Activated CD4-positive, alpha-beta T cell treated with anti-CD3 and anti-CD28 coated beads, Interleukin-2, Interleukin-6, amounts not matched to agents 100 ng/mL and 50 ng/mL, durations not matched to agents 16 hours and 8 hours (primary cell): ENCODE data around the gene DDX24.
A peak's percentile ranks its signal among the peaks of the same experiment; 100 is the strongest.

Experiments used
- DNase-seq: peaks from one replicate; pipeline ENCODE4 v3.0.0-alpha.2; 2020

Gene DDX24

DNA sequence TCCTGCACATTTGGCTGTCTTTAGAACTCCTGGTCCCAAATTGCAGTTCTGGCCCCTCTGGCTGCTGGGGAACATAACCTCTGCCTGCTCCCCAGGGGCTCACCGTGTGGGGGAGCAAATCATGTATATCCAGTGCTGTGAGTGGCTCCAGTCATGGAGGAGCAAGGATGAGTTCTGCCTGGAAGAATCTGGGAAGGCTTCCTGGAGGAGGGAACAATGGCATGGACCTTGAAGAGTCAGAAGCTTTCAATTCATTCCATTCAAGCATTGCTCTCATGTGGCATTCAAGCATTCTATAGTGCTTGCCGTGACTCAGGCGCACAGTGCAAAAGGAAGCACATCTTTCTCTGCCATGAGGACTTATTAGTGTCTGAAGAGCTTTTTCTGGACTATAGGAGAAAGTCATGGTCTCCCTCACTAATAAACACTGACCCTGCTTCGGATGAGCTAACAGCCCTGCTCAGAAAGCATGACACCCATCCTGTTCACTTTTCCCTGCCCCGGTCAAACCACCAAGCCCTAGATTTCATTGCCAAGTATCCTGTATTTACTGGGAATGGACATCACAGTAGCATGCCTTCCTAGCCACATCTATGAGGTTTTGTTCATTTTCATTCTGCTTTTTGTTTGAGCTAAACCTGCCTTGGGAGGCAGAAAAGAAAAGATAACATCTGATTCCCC lies 33.0 kb upstream of the DDX24 start:
- DNase-seq = no peak

GRCh38 chr14:94113490-94113889 lies 32.5 kb upstream of the DDX24 start:
- DNase-seq = no peak

- no peak for DNase-seq
Measured at GRCh38 chr14:94113073-94113472, 32.1 kb upstream of the DDX24 start.

- no peak for DNase-seq
Measured at GRCh38 chr14:94112513-94113063, 31.6 kb upstream of the DDX24 start.

- DNase-seq = no peak
Measured at GRCh38 chr14:94111276-94112095, 30.5 kb upstream of the DDX24 start.

GRCh38 chr14:94110552-94111181 lies 29.7 kb upstream of the DDX24 start, which contains the start of gene IFI27:
IFI27 (plus strand) TSS chr14:94110736.
- DNase-seq = no peak

DNA sequence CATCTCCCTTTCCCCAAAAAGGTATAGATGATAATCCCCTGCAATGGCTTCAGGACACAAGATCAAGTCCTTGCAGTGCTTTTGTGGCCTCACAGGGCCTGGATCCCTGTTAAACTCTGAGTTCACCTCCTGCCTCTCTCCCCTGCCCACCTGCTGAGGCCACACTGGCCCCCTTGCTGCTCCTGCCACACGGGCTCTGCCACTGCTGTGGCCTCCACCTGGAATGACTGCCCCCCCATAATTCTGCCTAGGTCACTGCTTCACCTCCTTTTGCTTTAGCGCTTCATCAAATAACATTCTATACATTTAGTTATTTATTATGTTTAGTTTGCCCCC lies 28.9 kb upstream of the DDX24 start:
- no peak for DNase-seq

GRCh38 chr14:94104731-94105130 lies 23.7 kb upstream of the DDX24 start:
- DNase-seq = no peak

GRCh38 chr14:94103554-94104150 lies 22.6 kb upstream of the DDX24 start:
- no peak for DNase-seq

GRCh38 chr14:94102768-94103482 lies 21.9 kb upstream of the DDX24 start:
- no peak for DNase-seq

- DNase-seq = no peak
Measured at GRCh38 chr14:94101748-94102147, 20.7 kb upstream of the DDX24 start.

DNA sequence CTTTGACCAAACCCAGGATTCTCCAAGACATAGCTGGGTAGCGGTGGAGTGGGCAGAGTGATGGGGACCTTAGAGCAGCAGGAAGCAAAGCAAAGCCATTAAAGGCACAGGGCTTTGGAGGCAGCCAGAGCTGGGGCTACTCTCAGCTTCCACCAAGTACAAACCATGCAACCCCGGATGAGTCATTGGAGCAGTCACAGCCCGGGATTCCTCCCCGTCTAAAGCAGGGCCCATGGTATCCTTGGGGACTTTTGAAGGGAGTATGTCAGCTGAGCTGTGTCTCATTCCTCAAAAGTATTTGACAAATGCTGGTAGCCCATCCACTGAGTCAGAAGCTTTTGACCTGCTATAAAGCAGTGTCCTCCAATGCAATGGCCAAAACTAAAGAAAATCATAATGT lies 19.8 kb upstream of the DDX24 start:
- no peak for DNase-seq

GRCh38 chr14:94099006-94099405 lies 18.0 kb upstream of the DDX24 start:
- DNase-seq = no peak

DNA sequence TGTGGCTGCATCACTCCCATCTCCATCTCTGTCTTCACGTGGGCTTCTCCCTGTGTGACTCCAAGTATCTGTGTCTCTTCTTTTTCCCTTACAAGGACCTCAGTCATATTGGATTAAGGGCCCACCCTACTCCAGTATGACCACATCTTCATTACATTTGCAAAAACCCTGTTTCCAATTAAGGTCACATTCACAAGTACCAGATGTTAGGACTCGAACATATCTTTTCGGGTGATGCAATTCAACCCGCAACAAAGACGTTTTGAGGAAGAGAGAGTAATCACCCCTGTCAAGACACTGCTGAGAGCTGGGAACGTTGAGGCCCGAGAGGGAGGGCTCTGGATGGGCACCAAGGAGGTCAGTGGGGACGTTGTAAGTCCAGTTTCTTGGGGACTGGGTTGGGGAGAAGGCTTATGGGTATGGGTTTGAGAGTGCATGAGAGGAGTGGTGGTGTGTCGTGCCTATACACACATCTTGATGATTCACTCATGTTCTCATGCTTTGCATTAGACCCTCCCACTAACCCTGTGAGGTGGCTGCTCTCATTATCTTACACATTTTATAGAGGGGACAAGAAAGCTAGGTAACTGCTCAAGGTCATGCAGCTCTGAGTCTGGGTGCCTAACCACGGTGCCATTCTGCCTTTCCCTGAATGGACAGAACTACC lies 17.5 kb upstream of the DDX24 start:
- no peak for DNase-seq

DNA sequence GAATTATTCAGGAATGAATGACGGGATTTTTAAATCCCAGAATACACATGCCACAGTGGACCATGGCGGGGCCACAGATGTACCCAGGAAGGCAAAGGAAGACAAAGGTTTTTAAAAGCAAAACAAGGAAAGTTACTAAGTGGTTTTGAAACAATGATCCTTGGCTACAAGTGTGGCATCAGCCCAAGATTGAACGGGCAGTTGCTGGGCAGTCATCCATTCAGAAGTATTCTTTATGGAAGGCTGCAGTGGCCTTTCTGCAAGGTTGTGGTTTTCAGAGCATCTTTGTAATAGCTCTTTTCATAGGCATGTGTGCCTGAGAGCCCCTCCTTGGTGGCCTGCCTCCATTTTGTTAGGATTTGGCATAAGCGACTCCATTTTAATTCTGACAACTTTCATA lies 16.1 kb upstream of the DDX24 start:
- DNase-seq = no peak

GRCh38 chr14:94093418-94093817 lies 12.4 kb upstream of the DDX24 start:
- no peak for DNase-seq

DNA sequence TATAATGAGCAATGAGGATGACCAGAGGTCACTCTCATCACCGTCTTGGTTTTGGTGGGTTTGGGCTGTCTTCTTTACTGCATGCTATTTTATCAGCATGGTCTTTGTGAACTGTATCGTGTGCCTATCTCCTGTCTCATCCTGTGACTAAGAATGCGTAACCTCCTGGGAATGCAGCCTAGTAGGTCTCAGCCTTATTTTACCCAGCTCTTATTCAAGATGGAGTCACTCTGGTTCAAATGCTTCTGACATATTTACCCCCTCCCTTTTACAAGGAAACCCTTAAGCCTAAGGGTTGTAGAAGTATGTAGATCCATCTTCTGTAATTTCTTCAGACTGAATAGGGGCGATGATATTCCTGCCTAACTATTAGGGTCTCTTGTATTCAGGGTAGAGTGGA lies 8.5 kb upstream of the DDX24 start:
- no peak for DNase-seq

- DNase-seq = no peak
Measured at GRCh38 chr14:94088516-94088915, 7.5 kb upstream of the DDX24 start.

DNA sequence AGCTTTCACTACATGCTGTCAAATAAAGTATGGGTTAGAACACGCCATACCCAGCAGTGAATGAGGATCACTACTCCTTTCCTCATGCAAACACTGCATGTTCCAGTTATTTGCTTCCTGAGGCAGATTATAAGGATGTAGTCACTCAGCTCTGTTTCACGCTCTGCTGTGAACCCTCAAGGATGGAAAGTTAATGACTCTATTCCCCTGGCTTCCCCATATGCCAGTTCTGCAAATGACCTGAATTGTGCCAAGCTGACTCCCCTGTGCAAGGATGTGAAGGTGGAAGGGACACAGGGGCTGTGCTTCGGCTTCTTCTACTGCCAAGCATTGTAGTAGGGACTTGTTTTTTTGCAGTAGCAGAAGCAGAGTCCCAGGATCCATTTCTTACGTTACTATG lies 6.9 kb upstream of the DDX24 start:
- no peak for DNase-seq

DNA sequence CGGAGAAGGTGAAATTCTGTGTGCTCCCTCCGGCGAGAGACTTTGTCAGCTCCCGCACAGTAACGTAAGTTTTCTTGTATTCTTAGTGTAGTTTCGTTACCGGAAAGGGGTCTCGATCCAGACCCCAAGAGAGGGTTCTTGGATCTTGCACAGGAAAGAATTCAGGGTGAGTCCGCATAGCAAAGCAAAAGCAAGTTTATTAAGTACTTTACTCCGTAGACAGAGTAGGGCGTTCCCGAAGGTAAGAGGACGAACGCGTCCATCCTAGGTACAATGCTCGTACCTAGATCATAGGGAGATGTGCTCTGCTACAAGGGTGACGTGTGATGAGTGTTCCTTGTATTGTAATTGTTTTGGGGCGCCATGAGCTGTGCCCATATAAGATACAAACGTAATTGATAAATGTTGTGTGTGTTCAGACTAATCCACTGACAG lies 401 bp upstream of the DDX24 start:
- no peak for DNase-seq

DNA sequence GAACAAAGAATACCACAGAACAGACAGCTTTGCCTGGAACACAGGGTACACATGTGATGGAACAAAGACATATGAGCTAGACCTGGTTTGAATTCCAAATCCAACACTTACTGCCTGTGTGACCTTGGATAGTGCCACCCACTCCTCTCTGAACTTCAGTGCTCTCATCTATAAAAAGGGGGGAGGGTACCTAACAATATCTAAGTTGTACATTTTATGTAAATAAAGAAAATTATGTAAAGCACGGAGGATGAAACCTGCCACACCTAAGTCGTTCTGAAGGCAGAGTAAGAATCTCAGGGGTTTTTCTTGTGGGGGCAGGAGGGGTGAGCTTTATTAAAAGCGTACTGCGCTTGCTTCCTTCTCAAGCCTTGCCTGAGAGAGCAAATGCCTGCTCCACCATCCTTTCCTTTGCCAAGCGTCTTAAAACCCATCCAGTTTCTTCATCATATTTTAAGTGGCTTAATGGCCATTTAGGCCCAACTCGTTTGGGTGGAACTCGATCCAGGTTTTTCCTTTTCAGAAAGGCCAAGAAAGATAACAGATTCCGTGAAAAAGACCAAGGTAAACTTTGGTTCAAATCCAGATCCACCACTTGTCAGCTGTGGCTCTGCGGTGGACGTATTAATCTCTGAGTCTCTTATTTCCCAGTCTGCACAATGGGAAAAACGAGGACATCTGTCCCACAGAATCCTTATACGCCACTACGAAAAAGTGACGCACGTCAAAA lies 946 bp downstream of the DDX24 start:
- peak; percentile 4 for DNase-seq
